HAP-1 (cell line): ENCODE measurements around the gene LCN6.
"Not testable (repeated sequence)": the region's sequence is repeated elsewhere in the genome, so short reads cannot be mapped to it uniquely, and the experiment has no call there.

ENCODE experiments used
- DNase-seq, 2 experiments: peaks; one replicate each; pipeline ENCODE4 v3.0.0-alpha.2; 2016 to 2020; ENCODE audit warnings: low spot score in 2 of 2
- H3K27me3 ChIP-seq: fragments of 250-450 bp; sonication (Bioruptor Pico); 2 replicates; pipeline ENCODE4 v1.5.1; 2020; ENCODE audit warnings: low read depth, mild to moderate bottlenecking, moderate library complexity
- H3K36me3 ChIP-seq: fragments of 250-450 bp; sonication (Bioruptor Pico); replicated peaks from 2 replicates; pipeline ENCODE4 v1.5.1; 2020; ENCODE audit warnings: mild to moderate bottlenecking
- H3K4me1 ChIP-seq: fragments of 250-450 bp; sonication (Bioruptor Pico); 2 replicates; pipeline ENCODE4 v1.5.1; 2020; ENCODE audit warnings: mild to moderate bottlenecking
- H3K4me3 ChIP-seq: fragments of 250-450 bp; sonication (Bioruptor Pico); 2 replicates; pipeline ENCODE4 v1.5.1; 2020; ENCODE audit warnings: mild to moderate bottlenecking, moderate library complexity
- H3K9me3 ChIP-seq: fragments of 250-450 bp; sonication (Bioruptor Pico); 2 replicates; pipeline ENCODE4 v1.5.1; 2020; ENCODE audit warnings: mild to moderate bottlenecking, moderate library complexity
- in situ Hi-C: fragments of 300-500 bp; cut with MboI; formaldehyde crosslinking; loops from 3 replicates; pipeline ENCODE4 v1.14.3; 2020; ENCODE audit warnings: low sequenced_read_pairs, inconsistent platforms, mixed read lengths

Gene LCN6

GRCh38 chr9:136760834-136761544 is 12.7 kb upstream of the LCN6 start:
- peak; percentile 64 to 85 for DNase-seq
- H3K36me3 ChIP-seq, H3K4me1 ChIP-seq, in situ Hi-C loops, H3K9me3 ChIP-seq, H3K27me3 ChIP-seq, H3K4me3 ChIP-seq: not testable (repeated sequence)

GRCh38 chr9:136760424-136760823 is 12.1 kb upstream of the LCN6 start:
- no peak overlapping the region for H3K4me3 ChIP-seq
- no peaks in the 10 kb centered on the region for H3K27me3 ChIP-seq
- in situ Hi-C loops: no loop called here
- DNase-seq: no peak
- H3K4me1 ChIP-seq: peaks cover 6% of the 10 kb centered on the region; the same call in 1 of the 2 replicates
- H3K9me3 ChIP-seq: peaks cover 5% of the 10 kb centered on the region; the same call in 1 of the 2 replicates
- H3K36me3 ChIP-seq: no peaks in the 10 kb centered on the region

GRCh38 chr9:136759436-136760325 is 11.4 kb upstream of the LCN6 start:
- no peak overlapping the region for H3K4me3 ChIP-seq
- peaks cover 5% of the 10 kb centered on the region; the same call in 1 of the 2 replicates for H3K9me3 ChIP-seq
- H3K36me3 ChIP-seq: no peaks in the 10 kb centered on the region
- in situ Hi-C loops: no loop called here
- peaks cover 6% of the 10 kb centered on the region; the same call in 1 of the 2 replicates for H3K4me1 ChIP-seq
- H3K27me3 ChIP-seq: no peaks in the 10 kb centered on the region
- DNase-seq: no peak

GRCh38 chr9:136759001-136759400 is 10.7 kb upstream of the LCN6 start:
- no peak overlapping the region for H3K4me3 ChIP-seq
- no peak for DNase-seq
- peaks cover 6% of the 10 kb centered on the region; the same call in 1 of the 2 replicates for H3K4me1 ChIP-seq
- in situ Hi-C loops: no loop called here
- H3K27me3 ChIP-seq: no peaks in the 10 kb centered on the region
- H3K36me3 ChIP-seq: no peaks in the 10 kb centered on the region
- H3K9me3 ChIP-seq: peaks cover 5% of the 10 kb centered on the region; the same call in 1 of the 2 replicates

GRCh38 chr9:136757751-136758140 is 9.4 kb upstream of the LCN6 start:
- no peaks in the 10 kb centered on the region for H3K27me3 ChIP-seq
- in situ Hi-C loops: no loop called here
- H3K9me3 ChIP-seq: peaks cover 5% of the 10 kb centered on the region; the same call in 1 of the 2 replicates
- H3K36me3 ChIP-seq: no peaks in the 10 kb centered on the region
- no peak for DNase-seq
- H3K4me1 ChIP-seq: peaks cover 3% of the 10 kb centered on the region; the same call in 1 of the 2 replicates
- H3K4me3 ChIP-seq: no peak overlapping the region

- no peak for DNase-seq
- Histone ChIP-seq H3K4me1 (peaks cover 3% of the 10 kb centered on the region; the same call in 1 of the 2 replicates), H3K4me3 (no peak overlapping the region), H3K27me3 (no peaks in the 10 kb centered on the region), H3K36me3 (no peaks in the 10 kb centered on the region), H3K9me3 (peaks cover 5% of the 10 kb centered on the region; the same call in 1 of the 2 replicates)
- in situ Hi-C loops: no loop called here
Measured at GRCh38 chr9:136757328-136757727, 9.0 kb upstream of the LCN6 start.

GRCh38 chr9:136756836-136757235 is 8.5 kb upstream of the LCN6 start:
- Histone ChIP-seq H3K9me3 (peaks cover 8% of the 10 kb centered on the region), H3K36me3 (no peaks in the 10 kb centered on the region), H3K4me1 (peaks cover 3% of the 10 kb centered on the region; the same call in 1 of the 2 replicates), H3K4me3 (no peak overlapping the region), H3K27me3 (no peaks in the 10 kb centered on the region)
- in situ Hi-C loops: no loop called here
- DNase-seq: no peak

DNA sequence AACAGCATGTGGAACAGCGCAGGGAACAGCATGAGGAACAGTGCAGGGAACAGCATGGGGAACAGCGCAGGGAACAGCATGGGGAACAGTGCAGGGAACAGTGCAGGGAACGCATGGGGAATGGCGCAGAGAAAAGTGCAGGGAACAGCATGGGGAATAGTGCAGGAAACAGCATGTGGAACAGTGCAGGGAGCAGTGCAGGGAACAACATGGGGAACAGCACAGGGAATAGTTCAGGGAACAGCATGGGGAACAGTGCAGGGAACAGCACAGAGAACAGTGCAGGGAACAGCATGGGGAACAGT is 7.8 kb upstream of the LCN6 start:
- Histone ChIP-seq H3K36me3 (no peaks in the 10 kb centered on the region), H3K4me3 (no peak overlapping the region), H3K4me1 (peaks cover 2% of the 10 kb centered on the region; the same call in 1 of the 2 replicates), H3K9me3 (peaks cover 15% of the 10 kb centered on the region), H3K27me3 (no peaks in the 10 kb centered on the region)
- DNase-seq: no peak
- in situ Hi-C loops: no loop called here

DNA sequence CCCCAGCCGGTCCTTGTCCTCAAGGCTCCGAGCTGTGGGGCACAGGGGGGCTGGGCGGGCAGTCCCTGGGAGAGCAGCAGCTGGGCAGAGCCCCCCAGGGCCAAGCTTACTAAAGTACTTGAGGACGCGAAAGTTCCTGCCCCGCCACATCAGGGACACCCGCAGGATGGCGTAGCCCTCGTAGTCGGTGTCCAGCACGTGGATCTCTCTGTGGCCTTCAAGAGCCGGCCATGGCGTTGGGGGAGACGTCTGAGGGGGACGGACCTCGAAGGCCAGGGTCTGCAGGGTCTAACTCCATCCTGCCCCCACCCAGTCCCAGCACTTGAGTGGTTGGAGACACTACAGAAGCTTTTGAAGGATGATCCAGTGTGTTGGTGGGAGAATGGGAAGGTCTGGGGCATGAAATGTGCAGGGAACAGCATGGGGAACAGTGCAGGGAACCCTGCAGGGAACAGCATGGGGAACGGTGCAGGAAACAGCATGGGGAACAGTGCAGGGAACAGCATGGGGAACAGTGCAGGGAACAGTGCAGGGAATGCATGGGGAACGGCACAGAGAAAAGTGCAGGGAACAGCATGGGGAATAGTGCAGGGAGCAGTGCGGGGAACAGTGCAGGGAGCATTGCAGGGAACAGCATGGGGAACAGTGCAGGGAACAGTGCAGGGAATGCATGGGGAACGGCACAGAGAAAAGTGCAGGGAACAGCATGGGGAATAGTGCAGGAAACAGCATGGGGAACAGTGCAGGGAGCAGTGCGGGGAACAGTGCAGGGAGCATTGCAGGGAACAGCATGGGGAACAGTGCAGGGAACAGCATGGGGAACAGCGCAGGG is 7.2 kb upstream of the LCN6 start:
- H3K27me3 ChIP-seq, H3K4me1 ChIP-seq, in situ Hi-C loops, DNase-seq, H3K36me3 ChIP-seq, H3K4me3 ChIP-seq: not testable (repeated sequence)
- H3K9me3 ChIP-seq: peaks cover 16% of the 10 kb centered on the region

DNA sequence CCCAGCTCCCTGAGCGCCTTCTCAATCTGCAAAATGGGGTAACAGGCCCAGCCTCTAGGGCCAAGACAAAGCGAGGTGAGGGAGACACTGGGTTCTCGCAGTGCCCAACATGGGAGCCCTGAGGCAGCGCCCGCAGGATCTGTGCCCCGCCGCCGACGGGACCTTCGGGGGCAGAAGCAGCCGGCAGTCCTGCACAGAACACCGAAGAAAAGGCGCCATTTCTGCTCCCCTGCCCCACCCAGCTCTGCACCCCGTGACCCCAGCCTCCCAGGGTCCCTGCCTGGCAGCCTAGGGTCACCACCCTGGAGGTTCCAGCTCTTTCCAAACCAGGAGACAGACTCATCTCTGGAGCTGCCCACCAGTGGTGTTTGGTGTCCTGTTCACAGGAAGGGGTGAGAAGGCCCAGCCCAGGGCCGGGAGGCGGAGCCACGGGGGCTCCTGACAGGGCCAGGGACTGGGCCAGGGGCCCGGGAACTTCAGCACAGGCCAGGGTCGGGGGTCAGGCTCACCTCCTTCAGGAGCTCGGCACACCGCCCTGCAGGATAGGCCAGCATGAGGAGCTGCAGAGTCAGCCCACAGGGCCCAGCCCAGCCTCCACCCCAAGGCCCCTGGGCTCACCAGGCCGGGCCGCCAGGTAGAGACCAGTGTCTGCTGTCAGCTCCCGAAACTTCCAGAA is 6.4 kb upstream of the LCN6 start:
- no peak for DNase-seq
- H3K27me3 ChIP-seq: no peaks in the 10 kb centered on the region; the same call in 1 of the 2 replicates
- H3K4me1 ChIP-seq: no peaks in the 10 kb centered on the region
- in situ Hi-C loops: no loop called here
- H3K36me3 ChIP-seq: no peaks in the 10 kb centered on the region
- H3K9me3 ChIP-seq: peaks cover 16% of the 10 kb centered on the region
- no peak overlapping the region for H3K4me3 ChIP-seq

DNA sequence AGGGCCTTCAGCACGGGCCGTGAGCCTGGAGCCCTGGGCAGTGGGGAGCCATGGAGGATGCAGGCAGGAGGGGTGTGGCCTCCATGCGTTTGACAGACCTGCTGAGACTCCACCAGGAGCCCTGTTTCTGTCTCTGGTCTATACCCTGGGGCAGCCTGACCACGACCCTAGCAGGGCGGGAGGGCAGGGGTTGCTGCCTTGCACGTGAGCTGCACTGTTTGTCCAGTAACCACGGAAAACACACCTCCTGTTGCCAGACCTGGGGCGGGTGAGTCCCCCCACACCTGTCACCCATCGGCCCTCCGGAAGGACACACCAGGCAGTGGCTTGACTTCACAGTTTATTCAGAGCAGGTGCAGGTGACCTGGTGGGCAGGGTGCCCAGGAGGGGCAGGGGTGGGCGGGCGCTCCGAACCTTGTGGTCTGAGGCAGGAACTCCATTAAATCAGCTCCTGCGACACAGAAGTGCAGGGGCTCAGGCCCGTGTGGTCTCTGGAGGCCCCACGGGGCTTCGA is 5.8 kb upstream of the LCN6 start:
- Histone ChIP-seq H3K4me3 (no peak overlapping the region), H3K4me1 (no peaks in the 10 kb centered on the region), H3K27me3 (no peaks in the 10 kb centered on the region; the same call in 1 of the 2 replicates), H3K9me3 (peaks cover 16% of the 10 kb centered on the region), H3K36me3 (no peaks in the 10 kb centered on the region)
- no peak for DNase-seq
- in situ Hi-C loops: no loop called here

DNA sequence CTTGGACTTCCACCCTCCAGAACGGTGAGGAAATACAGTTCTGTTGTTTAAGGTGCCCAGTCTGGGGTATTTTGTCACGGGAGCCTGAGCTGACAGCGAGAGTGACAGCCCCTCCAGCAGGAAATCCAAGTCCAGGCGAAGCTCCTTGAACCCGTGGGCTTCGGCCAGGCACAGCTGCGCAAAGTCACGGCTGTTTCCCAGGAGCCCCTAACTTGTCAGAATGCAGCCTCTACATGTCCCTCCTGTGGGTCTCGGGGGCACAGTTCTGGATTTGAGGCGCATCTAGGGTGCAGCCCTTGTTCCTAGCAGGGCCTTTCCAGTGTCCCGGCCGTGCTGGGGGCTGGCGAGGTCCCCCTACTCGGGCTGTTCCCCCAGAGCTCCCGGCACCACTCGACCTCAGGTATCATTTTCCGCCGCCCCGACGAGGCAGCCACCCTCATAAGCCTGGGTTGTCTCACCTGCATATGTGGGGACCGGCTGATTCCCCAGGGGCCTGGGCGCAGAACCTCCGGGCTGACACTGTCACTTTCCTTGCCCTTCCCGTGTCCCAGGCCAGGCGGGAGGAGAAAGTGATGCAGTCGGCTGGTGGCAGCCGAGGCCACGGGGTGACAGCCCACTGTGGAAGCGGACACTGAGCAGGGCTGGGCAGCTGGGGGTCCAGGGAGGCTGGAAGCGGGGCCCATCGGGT is 5.2 kb upstream of the LCN6 start:
- no peak for DNase-seq
- no peaks in the 10 kb centered on the region for H3K4me1 ChIP-seq
- no peaks in the 10 kb centered on the region; the same call in 1 of the 2 replicates for H3K27me3 ChIP-seq
- H3K9me3 ChIP-seq: peaks cover 16% of the 10 kb centered on the region
- H3K4me3 ChIP-seq: no peak overlapping the region
- in situ Hi-C loops: no loop called here
- H3K36me3 ChIP-seq: no peaks in the 10 kb centered on the region
